GM21825 (cell line): Measurements from ENCODE around the gene OR2AT4.
"Not testable (repeated sequence)": the region's sequence is repeated elsewhere in the genome, so short reads cannot be mapped to it uniquely, and the experiment has no call there.

Source experiments
- ATAC-seq: cut with Tn5 transposase; IDR thresholded peaks from one replicate; pipeline ENCODE4 v1.9.1; 2021; ENCODE audit warnings: mild to moderate bottlenecking, moderate library complexity; ENCODE audit not compliant: unreplicated experiment

The OR2AT4 gene

DNA sequence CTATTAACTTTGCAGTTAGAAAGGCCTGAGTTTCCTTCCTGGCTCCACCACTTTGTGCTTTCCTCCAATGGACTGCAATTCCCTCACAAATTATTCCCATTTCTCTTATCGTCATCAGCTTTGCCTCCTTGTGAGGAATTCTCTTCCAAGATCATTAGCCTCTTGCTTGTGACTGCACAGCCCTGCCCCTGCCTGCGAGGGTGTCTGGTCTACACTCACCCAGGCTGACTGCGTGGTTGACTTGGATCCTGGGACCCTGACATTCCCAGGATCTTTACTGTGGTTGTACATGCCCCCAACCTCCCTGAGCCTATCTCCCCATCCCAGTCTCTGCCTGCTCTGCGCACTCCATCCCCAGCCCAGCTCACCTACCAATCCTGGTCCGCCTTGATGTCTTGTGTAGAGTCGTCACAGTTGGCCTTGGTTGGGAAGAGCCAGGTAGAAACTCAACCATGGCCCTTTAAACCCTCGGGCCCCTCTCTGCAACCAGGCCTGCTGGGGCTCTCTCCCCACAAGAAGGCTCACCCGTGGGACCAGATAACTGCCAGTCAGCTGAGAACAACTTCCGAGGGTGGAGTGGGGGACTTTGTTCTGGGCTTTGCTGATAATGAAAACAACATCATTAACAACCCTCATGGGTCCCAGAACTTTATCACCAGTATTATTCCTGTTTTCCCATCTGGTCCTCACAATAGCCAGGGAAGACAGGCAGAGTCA lies at the start of gene OR2AT4:
OR2AT4 (minus strand) TSS at position 421 of the 717 bp plus-strand sequence.
- ATAC-seq: no peak

DNA sequence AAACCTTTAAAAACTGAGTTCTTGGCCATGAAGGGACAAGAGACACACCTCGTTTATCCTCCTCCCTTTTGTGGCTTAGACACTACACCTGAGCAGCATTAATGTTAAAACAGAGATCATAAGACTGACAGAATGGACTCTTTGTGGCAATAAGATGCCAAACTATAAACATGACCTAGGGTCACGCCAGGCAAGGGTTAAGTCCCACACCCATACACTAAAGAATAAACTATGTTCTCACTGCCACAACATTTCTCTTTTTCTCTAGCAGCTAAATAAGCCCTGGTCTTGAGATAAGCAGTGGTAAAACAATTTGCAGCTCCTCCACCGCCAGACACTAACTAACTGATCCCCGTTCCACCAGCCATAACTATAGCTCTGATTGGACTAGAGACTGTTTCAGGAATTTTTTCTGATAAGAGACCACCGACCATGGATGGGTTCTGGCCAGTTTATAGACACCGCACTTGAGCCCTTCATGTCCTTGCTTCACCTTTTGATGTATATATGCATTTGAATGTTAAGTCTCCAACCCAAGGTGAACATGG lies 49.4 kb upstream of the OR2AT4 start:
- no peak for ATAC-seq

DNA sequence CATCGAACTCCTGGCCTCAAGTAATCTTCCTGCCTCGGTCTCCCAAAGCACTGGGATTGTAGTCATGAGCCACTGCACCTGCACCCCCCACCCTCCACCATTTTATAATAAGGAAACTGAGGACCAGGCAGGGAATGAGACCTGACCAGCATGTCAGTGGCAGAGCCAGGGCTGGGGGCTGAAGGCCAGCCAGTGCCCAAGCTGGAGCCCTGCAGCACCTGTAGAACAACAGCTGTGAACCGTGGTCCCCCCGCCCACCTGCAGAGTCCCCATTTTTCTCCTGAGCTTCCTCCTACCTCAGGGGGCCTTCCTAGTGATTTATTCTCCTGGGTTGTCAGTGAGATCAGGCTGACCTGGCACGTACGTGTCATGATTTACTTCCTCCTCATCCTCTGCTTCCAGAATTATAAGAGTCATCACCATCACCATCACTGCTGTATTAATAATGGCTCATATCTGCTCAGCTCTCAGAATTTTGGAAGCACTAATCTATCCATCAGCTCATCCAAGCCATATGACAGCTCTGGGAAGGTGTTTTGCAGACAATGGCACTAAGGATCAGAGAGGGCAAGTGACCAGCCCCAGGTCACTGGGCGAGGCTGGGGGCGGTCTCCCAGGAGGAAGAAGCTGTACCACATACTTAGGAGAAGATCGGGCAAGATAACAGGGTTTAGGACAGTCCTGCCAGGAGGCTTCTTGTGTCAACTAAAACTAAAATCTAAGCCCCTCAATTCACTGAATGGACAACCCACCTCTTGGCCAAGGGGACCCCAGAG lies 48.7 kb upstream of the OR2AT4 start:
- ATAC-seq: no peak

DNA sequence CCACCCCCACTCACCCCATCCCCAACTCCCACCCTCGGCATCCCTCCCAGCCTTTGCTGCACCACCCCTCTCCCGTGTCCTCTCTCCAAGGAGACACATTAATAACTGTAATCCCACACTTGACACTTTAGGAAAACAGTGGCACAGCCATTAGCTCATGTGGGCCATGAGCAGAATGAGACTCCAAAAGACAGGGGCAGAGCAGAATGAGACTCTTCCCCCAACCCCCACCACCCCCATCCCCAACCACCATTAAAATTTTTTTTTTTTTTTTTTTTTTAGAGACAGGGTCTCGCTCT lies 48.0 kb upstream of the OR2AT4 start:
- no peak for ATAC-seq

DNA sequence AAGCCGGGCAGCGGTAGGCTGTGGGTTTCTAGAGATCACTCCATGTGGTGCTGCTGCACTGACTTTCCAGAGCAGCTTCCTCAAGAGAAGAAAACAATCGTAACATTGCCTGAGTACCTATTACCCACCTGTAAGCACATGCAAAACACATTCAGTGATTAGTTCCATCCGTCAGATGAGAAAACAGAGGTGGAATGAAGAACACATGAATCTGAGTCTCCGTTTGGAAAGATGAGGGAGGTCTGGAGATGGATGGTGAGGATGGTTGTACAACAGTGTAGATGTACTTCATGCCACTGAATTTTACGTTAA lies 46.7 kb upstream of the OR2AT4 start:
- no peak for ATAC-seq

DNA sequence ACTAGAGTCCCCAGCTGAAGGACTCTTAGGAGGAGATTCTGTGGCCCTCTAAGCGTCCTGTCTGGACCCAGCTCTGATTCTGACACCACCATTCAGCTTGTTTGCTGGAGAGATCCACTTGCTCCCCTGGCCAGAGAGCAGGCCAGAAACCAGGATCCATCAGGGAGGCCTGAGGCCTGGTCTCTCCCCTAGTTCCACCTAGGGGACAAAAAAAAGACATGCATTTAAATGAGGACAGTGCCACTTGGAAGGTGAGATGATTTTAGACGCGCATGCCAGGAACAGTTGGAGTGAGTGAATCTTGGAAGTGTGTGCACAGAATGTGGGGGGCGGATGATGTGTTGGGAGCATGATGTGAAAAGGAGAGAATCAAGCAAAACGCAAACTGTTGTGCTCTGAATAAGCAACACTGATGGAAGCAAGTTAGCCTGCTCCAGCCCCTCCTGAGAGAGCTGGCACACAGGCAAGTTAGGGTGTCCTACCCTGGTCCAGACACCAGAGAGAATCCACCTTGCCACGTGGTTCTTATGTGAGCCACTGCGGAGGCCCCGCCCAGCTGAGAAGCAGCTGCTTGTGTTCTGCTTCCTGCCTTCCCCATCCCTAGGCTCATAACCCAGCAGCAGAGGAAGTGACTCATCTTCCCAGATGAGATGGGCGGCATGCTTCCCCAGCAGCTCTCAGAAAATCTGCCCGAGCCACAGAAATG lies 46.2 kb upstream of the OR2AT4 start:
- peak; percentile 81 for ATAC-seq

DNA sequence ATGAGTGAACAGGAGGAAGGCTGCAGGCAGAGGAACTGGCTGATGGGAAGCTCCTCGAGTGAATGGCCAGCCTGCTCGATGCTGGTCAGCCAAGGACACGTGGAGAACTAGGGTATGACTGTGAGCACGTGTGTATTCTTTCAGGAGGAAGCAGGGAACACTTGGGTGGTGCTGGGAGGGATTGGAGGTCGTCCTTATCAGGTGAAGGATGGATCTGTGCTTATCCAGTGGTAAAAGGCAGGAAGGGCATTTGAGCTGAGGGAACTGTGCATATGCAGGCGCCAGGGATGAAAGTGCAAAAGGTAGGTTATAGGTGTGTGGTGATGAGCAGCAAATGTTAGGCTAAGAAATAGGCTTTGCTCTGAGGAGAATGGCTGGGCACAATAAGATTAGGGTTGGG lies 44.5 kb upstream of the OR2AT4 start:
- ATAC-seq: no peak

DNA sequence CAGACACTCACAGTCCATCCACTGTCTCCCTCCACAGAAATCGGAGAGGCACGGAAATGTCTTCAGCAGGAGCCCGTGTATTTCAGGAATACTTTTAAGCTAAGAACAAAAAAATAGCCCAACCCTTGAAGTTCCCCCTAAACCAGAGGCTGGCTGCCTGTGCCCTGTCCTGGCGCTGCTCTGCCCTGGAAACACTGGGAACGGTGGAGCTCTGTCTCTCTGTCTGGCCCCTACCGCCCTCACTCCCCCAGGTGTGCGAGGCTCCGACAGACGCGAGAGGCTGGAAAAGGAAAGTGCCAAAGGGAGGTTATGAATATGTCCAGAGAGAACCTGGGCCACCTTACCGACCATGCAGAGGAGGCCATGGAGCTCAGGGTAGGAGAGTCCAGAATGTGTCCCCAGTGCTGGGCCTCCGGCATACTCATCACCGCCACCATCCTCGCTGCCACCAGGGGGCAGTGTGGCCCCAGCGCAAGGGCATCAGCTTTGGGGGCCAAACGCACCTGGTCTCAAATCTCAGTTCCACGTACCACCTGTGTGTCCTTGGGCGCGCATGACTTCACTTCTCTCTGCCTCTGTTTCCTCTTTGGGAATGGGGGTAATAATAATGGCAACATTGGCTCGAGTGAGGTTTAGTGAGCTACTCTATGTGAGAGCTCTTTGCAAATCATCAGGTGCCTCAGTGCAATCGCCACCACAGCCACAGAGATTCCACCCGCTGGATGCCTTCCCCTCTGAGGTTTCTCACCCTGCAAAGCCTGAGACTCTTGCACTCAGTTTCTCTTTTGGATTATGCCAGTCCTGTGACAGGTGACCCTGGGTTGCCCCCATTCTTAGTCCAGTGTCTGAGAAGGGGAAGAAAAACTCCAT lies 43.8 kb upstream of the OR2AT4 start:
- ATAC-seq: no peak

DNA sequence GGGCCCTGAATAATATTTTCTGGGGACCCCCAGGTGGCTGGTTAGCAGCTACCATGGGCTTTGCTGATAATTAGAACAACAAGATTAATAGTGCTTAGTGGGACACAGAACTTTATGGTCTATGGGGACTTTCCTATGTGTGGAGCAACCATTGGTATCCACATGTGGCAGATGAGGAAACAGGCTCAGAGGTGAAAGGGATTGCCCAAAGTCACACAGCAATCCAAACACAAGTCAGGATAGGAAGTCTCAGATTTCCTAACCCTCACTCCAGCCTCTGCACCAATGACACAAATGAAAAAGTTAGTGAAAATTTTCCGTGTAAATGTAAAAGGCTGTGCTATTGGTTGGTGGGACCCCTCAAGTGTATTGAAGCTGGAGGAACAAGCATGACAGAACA lies 39.0 kb upstream of the OR2AT4 start:
- ATAC-seq: no peak

DNA sequence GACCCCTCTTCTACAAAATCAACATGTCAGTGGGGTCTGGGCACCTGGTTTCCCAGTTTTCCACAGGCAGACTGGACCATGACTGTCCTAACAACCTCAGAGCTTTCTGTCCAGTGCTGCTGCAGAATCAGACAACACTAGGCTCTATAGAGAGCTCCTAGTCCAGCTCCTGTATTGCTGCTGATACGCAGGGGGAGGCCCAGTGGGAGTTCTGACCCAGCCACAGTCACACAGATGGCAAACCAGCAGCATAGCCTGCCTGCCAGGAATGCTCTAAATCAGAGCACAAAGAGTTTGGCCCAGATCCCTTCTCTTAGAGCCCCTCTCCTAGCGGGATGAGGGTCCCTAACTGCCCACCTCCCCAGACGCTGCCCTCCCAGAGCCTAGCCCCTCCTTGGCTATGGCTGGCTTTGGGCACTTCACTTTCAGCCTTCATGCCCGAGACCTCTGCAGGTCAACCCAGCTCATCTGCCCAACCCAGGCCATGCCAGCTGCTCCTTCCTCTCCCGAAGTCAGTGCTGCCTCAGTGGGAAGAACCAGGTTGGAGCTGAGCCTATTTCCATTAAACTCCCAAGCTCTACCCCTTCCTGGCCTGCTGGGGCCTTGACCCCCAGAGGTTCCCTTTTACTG lies 38.5 kb upstream of the OR2AT4 start:
- no peak for ATAC-seq

DNA sequence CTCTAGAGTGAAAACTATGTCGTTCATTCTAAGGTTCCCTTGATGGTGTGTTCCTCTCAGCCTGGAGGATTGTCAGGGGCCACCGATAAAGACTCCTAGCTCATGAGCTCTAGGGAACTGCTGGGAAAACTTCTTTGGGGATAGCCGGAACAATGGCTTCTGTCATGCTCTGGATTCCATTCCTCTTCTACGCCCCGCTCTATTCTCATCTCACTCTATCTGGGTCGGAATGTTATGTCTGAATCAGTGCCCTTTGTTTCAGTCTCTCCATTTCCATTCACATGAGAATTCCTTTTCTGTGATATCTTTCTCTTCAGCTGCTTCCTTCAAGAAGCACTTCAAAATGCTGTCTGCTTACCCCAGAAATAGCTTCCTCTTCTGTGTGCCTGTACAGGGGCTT lies 37.3 kb upstream of the OR2AT4 start:
- no peak for ATAC-seq

DNA sequence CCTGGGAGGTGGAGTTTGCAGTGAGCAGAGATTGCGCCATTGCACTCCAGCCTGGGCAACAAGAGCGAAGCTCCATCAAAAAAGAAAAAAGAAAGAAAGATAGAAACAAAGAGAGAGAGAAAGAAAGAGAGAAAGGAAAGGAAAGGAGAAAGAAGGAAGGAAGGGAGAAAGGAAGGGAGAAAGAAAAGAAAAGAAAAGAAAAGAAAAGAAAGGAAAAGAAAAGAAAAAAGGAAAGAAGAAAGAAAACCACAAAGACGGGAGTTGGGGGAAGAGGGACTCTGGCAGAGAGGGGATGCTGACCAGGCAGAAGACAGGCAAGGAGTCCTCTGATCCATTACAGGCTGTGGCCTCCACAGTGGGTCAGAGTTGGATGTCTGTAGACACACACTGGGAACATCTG lies 35.4 kb upstream of the OR2AT4 start:
- ATAC-seq: no peak

DNA sequence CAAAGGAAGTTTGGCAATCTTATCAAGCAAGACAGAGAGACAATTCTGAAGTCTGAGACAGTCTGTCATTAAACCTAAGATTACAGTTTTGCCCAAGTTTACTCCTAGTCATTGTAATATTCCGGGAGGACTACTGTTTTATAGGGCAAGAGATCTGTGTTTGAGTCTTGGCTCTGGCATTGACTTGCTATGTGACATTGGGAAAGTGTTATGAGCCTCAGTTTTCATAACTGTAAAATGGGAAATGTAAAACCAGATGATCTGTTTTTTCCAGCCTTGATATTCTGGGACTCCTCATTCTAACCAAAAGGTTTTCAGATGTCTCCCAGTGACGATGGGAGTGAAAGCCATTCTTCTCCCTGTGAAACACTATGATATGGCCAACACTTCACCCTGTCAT lies 29.9 kb upstream of the OR2AT4 start:
- ATAC-seq: no peak

DNA sequence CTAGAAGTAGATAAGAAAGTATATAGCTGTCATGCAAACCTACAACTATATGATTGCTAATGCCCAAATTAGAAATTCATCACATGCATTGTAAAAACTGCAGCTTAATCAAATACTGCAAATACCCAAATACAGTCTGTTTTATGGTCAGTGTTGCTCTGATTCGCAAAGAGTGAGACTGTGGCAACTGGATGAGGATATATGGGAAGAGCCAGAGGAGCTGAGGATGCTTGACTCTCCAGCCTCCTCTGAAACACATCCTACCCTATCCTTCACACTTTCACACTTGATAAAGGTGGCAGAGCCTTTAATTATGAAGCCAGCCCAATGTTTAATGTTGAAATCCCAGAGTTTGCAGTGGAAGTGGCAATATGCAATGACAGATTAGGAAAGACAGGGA lies 21.9 kb upstream of the OR2AT4 start:
- ATAC-seq: no peak

DNA sequence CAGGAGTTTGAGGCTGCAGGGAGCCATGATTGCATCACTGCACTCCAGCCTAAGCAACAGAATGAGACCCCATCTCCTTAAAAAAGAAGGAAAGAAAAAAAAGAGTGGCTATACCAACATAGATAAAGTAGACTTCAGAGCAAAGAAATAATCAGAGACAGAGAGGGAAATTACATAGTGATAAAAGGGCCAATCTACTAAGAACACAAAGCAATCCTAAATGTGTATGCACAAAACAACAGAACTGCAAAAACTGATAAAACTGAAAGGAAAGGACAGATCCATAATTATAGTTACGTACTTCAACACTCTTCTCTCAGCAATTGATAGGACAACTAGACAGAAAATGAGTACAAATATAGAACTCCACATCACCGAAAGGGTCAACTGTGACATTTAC lies 17.8 kb upstream of the OR2AT4 start:
- no peak for ATAC-seq

DNA sequence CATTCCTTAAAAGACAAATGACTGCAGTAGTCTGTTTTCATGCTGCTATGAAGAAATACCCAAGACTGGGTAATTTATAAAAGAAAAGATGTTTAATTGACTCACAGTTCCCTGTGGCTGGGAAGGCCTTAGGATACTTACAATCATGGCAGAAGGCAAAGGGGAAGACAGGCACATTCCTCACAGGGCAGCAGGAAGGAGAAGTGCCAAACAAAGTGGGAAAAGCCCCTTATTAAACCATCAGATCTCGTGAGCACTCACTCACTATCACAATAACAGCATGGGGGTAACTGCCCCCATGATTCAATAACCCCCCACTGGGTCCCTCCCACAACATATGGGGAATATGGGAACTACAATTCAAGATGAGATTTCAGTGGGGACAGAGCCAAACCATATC lies 16.4 kb upstream of the OR2AT4 start:
- ATAC-seq: no peak

DNA sequence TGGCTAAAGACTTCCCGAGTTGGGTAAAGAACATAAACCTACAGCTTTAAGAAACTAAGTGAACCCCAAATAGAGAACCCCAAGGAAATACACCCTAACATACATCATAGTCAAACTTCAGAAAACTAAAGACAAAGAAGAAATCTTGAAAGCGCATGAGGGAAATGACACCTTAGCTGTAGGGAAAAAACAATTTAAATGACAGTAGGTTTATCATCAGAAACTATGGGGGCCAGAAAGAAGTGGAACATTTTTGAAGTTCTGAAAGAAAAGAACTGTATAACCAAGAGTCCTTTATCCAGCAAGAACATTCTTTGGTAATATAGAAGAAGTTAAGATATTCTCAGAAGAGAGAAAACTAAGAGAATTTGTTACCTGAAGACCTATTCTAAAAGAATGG lies 15.5 kb upstream of the OR2AT4 start:
- no peak for ATAC-seq

DNA sequence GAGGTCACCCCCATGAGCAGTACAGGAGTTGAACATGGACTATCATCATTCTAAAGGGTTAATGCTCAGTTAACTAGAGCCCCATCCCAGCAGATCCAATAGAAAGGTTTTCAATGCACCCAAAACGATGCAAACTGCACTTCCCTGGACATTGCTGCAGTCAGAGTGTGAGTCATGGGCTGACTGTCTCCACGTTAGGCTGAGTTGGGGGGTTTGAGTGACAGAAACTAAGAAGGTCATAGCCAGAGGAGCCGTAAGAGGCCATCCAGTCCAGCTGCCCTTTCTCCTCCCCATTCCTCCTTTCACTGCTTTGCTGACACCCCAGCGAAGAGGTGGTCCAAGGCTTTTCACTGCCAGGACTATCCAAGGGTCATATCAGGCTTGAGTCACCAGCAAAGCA lies 10.5 kb upstream of the OR2AT4 start:
- ATAC-seq: no peak

DNA sequence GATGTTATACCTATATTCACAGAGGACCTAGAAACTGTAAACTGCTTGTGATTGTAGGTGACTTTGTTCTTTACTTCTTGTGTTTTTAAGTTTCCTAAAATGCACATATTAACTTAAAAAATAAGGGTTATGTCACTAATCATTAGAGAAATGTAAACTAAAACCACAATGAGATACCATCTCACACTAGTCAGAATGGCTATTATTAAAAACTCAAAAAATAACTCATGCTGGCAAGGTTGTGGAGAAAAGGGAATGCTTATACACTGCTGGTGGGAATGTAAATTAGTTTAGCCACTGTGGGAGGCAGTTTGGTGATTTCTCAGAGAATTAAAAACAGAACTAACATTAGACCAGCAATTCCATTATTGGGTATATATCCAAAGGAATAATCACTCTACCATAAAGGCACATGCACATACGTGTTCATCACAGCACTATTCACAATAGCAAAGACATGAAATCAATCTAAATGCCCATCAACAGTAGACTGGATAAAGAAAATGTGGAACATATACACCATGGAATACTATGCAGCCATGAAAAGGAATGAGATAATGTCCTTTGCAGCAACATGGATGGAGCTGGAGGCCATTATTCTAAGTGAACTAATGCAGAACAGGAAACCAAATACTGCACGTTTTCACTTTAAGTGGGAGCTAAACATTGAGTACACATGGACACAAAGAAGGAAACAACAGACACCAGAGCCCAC lies 9.4 kb upstream of the OR2AT4 start:
- ATAC-seq: not testable (repeated sequence)

DNA sequence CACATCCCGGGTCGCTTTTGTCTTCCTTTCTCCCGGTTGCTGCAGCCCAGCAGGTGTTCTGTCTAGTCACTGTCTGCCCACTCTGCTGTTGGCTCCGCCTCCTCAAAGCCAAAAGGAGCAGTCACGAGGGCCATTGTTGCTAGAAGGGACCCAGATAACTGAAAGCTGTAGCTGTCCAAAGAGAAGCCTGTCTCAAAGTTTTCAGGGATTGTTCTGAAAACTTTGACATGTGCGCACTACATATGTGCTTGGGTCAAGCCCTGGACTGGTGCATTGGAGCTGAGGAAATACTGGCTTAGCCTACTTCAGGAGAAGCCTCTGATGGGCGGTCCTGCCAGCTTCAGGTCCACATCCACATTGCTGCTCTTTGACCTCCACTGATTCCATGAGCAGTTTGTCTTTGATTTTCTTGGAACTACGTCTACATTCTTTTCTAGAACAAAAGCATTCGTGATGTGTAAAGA lies 8.8 kb upstream of the OR2AT4 start:
- ATAC-seq: no peak
